Activated CD4-positive, alpha-beta T cell treated with anti-CD3 and anti-CD28 coated beads, Interleukin-2, amount 10 ng/mL, durations not matched to agents 24 days and 14 days (primary cell): ENCODE measurements around the gene PRR13. TPM values are rescaled to one million over a fixed set of nuclear protein-coding genes. Genes with fewer than 3 reads are reported as not detected.

ENCODE experiments used
- total RNA-seq: library from RNA; stranded (reverse); gene quantifications from 2 replicates; pipeline ENCODE4 v1.2.3, GENCODE V29; 2022

Gene PRR13
- total RNA-seq, 1 donor from 2014 or later, result 211 TPM

Other genes starting within 250 kb of the PRR13 start
- gene ITGB7, start 234.5 kb upstream of the PRR13 start, total RNA-seq, result 226 and 239 TPM in 2 replicates
- gene RARG, start 209.5 kb upstream of the PRR13 start, total RNA-seq, result 57.2 and 58.5 TPM in 2 replicates
- 71.8 and 76.7 TPM in 2 replicates for gene ESPL1, start 173.4 kb upstream of the PRR13 start, total RNA-seq
- gene PFDN5, start 146.2 kb upstream of the PRR13 start, total RNA-seq, result 319 and 342 TPM in 2 replicates
- 104 and 108 TPM in 2 replicates for gene MYG1, start 142.0 kb upstream of the PRR13 start, total RNA-seq
- 86.7 and 91.1 TPM in 2 replicates for gene AAAS, start 120.1 kb upstream of the PRR13 start, total RNA-seq
- not detected in 2 replicates for gene SP7, start 105.4 kb upstream of the PRR13 start, total RNA-seq
- 67.7 and 69.2 TPM in 2 replicates for gene SP1, start 61.6 kb upstream of the PRR13 start, total RNA-seq
- 0.09 TPM in 1 of 2 replicates, not detected in the other for gene AMHR2, start 17.9 kb upstream of the PRR13 start, total RNA-seq
- 942 and 960 TPM in 2 replicates for gene PCBP2, start 10.4 kb downstream of the PRR13 start, total RNA-seq
- gene MAP3K12, start 57.7 kb downstream of the PRR13 start, total RNA-seq, result 13.5 and 15.3 TPM in 2 replicates
- 49.7 and 52.2 TPM in 2 replicates for gene TARBP2, start 59.5 kb downstream of the PRR13 start, total RNA-seq
- 0.57 TPM in 1 of 2 replicates, not detected in the other for gene NPFF, start 65.8 kb downstream of the PRR13 start, total RNA-seq
- gene ATF7, start 184.6 kb downstream of the PRR13 start, total RNA-seq, result 23.0 and 31.5 TPM in 2 replicates
- 408 and 411 TPM in 2 replicates for gene ATP5MC2, start 234.3 kb downstream of the PRR13 start, total RNA-seq